Upper lobe of left lung (tissue), 6 donors: ENCODE measurements around the gene SLC8A2. TPM values are rescaled to one million over a fixed set of nuclear protein-coding genes. Genes with fewer than 3 reads are reported as not detected.
A peak's percentile ranks its signal among the peaks of the same experiment; 100 is the strongest.

Experiments used
- ATAC-seq, 2 donors: fragments of 200-7000 bp; cut with Tn5 transposase; one replicate each; pipeline ENCODE4 v1.9.1; 2022; ENCODE audit warnings: mild to moderate bottlenecking in 2 of 2, moderate library complexity in 2 of 2; ENCODE audit not compliant: low FRiP score in 2 of 2
- DNase-seq, 2 donors: peaks; one replicate each; pipeline ENCODE4 v3.0.0-alpha.2; 2019 to 2020
- H3K27ac ChIP-seq, 4 donors: fragments of 200-600 bp; sonication (generic); one replicate each; pipeline ENCODE4 v1.5.1; 2016 to 2019
- H3K27me3 ChIP-seq, 4 donors: fragments of 200-600 bp; sonication (generic); one replicate each; pipeline ENCODE4 v1.5.1; 2017 to 2019
- H3K36me3 ChIP-seq, 4 donors: fragments of 200-600 bp; sonication (generic); one replicate each; pipeline ENCODE4 v1.5.1; 2016 to 2019
- H3K4me1 ChIP-seq, 4 donors: fragments of 200-600 bp; sonication (generic); one replicate each; pipeline ENCODE4 v1.5.1; 2018 to 2019
- H3K4me3 ChIP-seq, 4 donors: fragments of 200-600 bp; sonication (generic); one replicate each; pipeline ENCODE4 v1.5.1; 2017 to 2019; ENCODE audit warnings: mild to moderate bottlenecking in 2 of 4, moderate library complexity in 1 of 4
- H3K9me3 ChIP-seq, 4 donors: fragments of 200-600 bp; sonication (generic); one replicate each; pipeline ENCODE4 v1.5.1; 2018 to 2019
- EP300 ChIP-seq, 4 donors: sonication (generic); formaldehyde crosslinking; IDR thresholded peaks; one replicate each; pipeline ENCODE4 v1.5.1; 2017; ENCODE audit warnings: antibody characterized with exemption in 4 of 4, control low read depth in 2 of 4
- POLR2A ChIP-seq, 4 donors: fragments of 450-650 bp; IDR thresholded peaks; one replicate each; pipeline ENCODE4 v1.5.1; 2016 to 2017; ENCODE audit warnings: antibody characterized with exemption in 4 of 4, mild to moderate bottlenecking in 2 of 4
- POLR2AphosphoS5 ChIP-seq, 2 donors: sonication (generic); formaldehyde crosslinking; IDR thresholded peaks; one replicate each; pipeline ENCODE4 v1.5.1; 2017; ENCODE audit warnings: antibody characterized with exemption in 2 of 2
- WGBS, 2 donors: methylation state at CpG; one replicate each; pipeline ENCODE4 v1.1.5; 2017 to 2018; 5-methylcytosine and 5-hydroxymethylcytosine counted together
- total RNA-seq, 6 donors: library from RNA; depleted of rRNA in 4 of 6; stranded (reverse); fragments of >200 nt in 4 of 6; gene quantifications; one replicate each; pipeline versions ENCODE4 v1.1.0 to v1.2.1, GENCODE V29; 2016 to 2021
- TF ChIP-seq, protein P1 (sequence below), 6 experiments: fragments of 450-650 bp in 4 of 6; fragments of 200-600 bp in 2 of 6; sonication (generic) in 2 of 6; IDR thresholded peaks; one replicate each; pipeline ENCODE4 v1.5.1; 2016 to 2019; ENCODE audit warnings: antibody characterized with exemption in 6 of 6
- donor health status: DM: no; HTN: no; CAD: no; lungs with moderate emphysema.
- donor health status: DM: no; HTN: yes; CAD: no; lungs with severe emphysema.

The SLC8A2 gene
- total RNA-seq, 6 donors from 2014 or later: 0.11 to 0.64 (median 0.15) TPM; not detected in 3

DNA sequence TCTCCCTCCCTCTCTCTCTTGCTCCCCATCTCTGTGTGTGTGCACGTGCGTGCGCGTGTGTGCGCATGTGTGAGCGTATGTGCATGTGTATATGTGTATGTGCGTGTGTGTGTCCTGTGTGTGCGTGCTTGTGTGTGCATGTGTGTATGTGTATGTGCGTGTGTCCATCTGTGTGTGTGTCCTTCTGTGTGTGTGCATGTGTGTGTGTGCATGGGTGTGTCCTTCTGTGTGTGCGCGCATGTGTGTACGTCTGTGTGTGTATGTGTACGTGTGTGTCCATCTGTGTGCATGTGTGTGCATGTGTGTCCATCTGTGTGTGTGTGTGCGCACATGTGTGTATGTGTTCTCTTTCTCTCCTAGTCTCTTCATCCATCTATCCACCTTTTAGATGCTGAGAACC lies 12.2 kb downstream of the SLC8A2 start:
- WGBS, 2 donors: 88 to 90% methylated on average over 14 of the region's 14 CpGs
- peaks cover 0 to 16% (median 10%) of the 10 kb centered on the region in 4 donors for H3K9me3 ChIP-seq
- TF ChIP-seq POLR2A (IDR thresholded peaks at IDR 0.05) (no peak), POLR2AphosphoS5 (IDR thresholded peaks at IDR 0.05) (no peak)
- TF ChIP-seq, protein P1, sequence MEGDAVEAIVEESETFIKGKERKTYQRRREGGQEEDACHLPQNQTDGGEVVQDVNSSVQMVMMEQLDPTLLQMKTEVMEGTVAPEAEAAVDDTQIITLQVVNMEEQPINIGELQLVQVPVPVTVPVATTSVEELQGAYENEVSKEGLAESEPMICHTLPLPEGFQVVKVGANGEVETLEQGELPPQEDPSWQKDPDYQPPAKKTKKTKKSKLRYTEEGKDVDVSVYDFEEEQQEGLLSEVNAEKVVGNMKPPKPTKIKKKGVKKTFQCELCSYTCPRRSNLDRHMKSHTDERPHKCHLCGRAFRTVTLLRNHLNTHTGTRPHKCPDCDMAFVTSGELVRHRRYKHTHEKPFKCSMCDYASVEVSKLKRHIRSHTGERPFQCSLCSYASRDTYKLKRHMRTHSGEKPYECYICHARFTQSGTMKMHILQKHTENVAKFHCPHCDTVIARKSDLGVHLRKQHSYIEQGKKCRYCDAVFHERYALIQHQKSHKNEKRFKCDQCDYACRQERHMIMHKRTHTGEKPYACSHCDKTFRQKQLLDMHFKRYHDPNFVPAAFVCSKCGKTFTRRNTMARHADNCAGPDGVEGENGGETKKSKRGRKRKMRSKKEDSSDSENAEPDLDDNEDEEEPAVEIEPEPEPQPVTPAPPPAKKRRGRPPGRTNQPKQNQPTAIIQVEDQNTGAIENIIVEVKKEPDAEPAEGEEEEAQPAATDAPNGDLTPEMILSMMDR (IDR thresholded peaks at IDR 0.05): no peak
- H3K4me3 ChIP-seq: no peak overlapping the region
- H3K27ac ChIP-seq: no peak overlapping the region
- H3K36me3 ChIP-seq: no peaks in the 10 kb centered on the region
- no peak for DNase-seq
- ATAC-seq: no peak
- H3K4me1 ChIP-seq: peaks cover 0 to 6% (median 3%) of the 10 kb centered on the region in 4 donors
- H3K27me3 ChIP-seq: peaks cover 0 to 26% (median 12%) of the 10 kb centered on the region in 4 donors

DNA sequence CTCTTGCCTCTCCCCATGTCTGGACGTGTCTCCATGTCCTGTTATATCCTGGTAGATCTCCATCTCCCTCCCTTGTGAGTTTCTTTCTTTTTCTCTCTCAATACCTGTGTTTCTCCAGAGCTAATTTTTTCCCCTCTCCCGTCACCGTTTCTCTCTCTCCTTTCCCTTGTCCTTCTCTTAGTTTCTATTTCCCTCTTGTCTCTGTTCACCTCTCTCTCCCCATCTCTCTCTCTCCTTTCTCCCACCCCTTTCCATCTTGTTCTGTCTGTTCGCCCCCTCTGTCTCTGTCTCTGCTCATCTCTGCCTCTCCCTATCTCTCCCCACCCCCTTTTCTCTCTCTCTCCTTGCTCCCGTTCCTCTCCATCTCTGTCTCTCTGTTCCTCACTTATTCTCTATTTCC lies 13.0 kb downstream of the SLC8A2 start:
- Histone ChIP-seq H3K4me1 (peaks cover 0 to 6% (median 3%) of the 10 kb centered on the region in 4 donors), H3K27me3 (peaks cover 0 to 26% (median 12%) of the 10 kb centered on the region in 4 donors)

DNA sequence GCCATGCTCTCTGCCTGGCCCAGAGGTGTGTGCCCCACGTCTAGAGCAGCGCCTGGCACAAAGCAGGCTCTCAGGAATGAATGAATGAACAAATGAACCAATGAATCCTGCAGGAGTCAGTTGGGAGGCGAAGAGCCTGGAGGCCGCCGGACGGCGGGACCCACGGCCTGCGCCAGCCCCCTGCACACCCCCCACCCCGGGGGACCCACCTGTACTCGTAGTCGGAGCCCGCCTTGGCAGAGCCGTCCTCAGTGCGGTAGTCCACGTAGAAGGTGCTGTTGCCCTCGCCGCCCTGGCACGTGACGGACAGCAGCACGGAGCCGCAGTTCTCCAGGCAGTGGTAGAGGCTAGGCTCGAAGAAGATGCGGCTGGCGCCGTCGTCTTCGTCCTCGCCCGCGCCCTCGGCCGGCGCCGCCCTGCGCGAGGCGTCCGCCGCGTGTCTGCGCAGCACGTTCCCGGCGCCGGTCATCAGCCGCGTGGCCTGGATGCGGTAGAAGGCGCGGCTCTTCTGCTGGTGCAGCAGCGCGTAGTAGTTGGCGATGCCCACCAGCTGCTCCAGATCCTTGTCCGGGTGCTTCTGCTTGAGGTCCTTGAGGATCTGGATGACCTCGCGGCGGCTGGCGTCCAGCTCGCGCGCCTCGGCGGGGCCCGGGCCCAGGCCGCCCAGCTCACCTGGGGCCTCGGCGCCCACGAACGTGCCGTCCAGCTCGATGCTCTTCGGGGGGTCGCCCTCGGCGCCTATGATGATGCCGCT lies 14.8 kb downstream of the SLC8A2 start:
- no peak overlapping the region for H3K27ac ChIP-seq
- no peak overlapping the region for H3K4me3 ChIP-seq
- ATAC-seq (peak in 1 of 2 donors; percentile 16), DNase-seq (peak in 1 of 2 donors; percentile 75)
- peaks cover 0 to 6% (median 3%) of the 10 kb centered on the region in 4 donors for H3K4me1 ChIP-seq
- 35 to 86% methylated on average over 9 to 71 of the region's 77 CpGs for WGBS, 2 donors
- H3K36me3 ChIP-seq: no peaks in the 10 kb centered on the region
- TF ChIP-seq POLR2AphosphoS5 (IDR thresholded peaks at IDR 0.05): no peak
- no peak for TF ChIP-seq POLR2A (IDR thresholded peaks at IDR 0.05)
- TF ChIP-seq, protein P1 (IDR thresholded peaks at IDR 0.05): no peak
- TF ChIP-seq EP300 (IDR thresholded peaks at IDR 0.05): no peak
- peaks cover 0 to 26% (median 12%) of the 10 kb centered on the region in 4 donors for H3K27me3 ChIP-seq
- peaks cover 0 to 16% (median 10%) of the 10 kb centered on the region in 4 donors for H3K9me3 ChIP-seq

More for the DNA sequence above, 13.0 kb downstream of the SLC8A2 start:
- no peak for TF ChIP-seq POLR2AphosphoS5 (IDR thresholded peaks at IDR 0.05)
- TF ChIP-seq POLR2A (IDR thresholded peaks at IDR 0.05): no peak
- TF ChIP-seq, protein P1 (IDR thresholded peaks at IDR 0.05): no peak
- TF ChIP-seq EP300 (IDR thresholded peaks at IDR 0.05): no peak
- ATAC-seq (no peak), DNase-seq (no peak)
- H3K9me3 ChIP-seq: peaks cover 0 to 16% (median 10%) of the 10 kb centered on the region in 4 donors
- H3K36me3 ChIP-seq: no peaks in the 10 kb centered on the region
- H3K27ac ChIP-seq: no peak overlapping the region
- WGBS, 2 donors: 30 to 38% methylated on average over 5 of the region's 5 CpGs
- H3K4me3 ChIP-seq: no peak overlapping the region

DNA sequence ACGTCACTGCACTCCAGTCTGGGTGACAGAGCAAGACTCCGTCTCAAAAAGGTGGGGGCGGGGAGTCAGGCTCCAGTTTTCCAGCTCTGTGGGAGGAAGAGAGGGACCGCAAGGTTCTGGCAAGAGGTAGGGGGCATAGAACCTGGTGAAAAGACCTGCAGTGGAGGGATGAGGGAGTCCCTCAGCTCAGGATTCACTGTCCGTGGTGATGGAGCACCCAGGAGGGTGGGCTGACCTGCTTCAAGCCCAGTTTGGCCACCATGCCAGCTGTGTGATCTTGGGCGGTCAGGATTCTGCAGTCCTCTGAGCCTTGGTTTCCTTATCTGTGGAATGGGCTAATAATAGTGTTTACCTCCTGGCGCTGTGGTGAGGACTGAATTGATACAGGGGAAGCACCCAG lies 21.2 kb downstream of the SLC8A2 start:
- H3K36me3 ChIP-seq: no peaks in the 10 kb centered on the region
- WGBS, 2 donors: 59 to 67% methylated on average over 7 of the region's 7 CpGs
- ATAC-seq (no peak), DNase-seq (no peak)
- H3K4me1 ChIP-seq: peaks cover 9 to 28% (median 22%) of the 10 kb centered on the region in 4 donors
- H3K27me3 ChIP-seq: peaks cover 0 to 29% (median 15%) of the 10 kb centered on the region in 4 donors
- H3K9me3 ChIP-seq: peaks cover 0 to 7% (median 2%) of the 10 kb centered on the region in 4 donors
- no peak overlapping the region for H3K4me3 ChIP-seq
- H3K27ac ChIP-seq: no peak overlapping the region
- TF ChIP-seq POLR2A (IDR thresholded peaks at IDR 0.05): no peak
- TF ChIP-seq, protein P1 (IDR thresholded peaks at IDR 0.05): no peak
